GM21825 (cell line): Measurements from ENCODE around the gene POLDIP3.

Source experiments
- ATAC-seq: cut with Tn5 transposase; IDR thresholded peaks from one replicate; pipeline ENCODE4 v1.9.1; 2021; ENCODE audit warnings: mild to moderate bottlenecking, moderate library complexity; ENCODE audit not compliant: unreplicated experiment

Gene POLDIP3

GRCh38 chr22:42614312-42615091 is at the start of gene POLDIP3:
POLDIP3 (minus strand) TSS chr22:42614883; CDS start chr22:42614857, 26 bp downstream.
- peak; percentile 64 for ATAC-seq

- ATAC-seq = no peak
These were observed 47.5 kb upstream of the POLDIP3 start for GRCh38 chr22:42661985-42662831.

GRCh38 chr22:42656578-42656977 is 41.9 kb upstream of the POLDIP3 start:
- ATAC-seq = no peak

- ATAC-seq = no peak
These were observed 41.0 kb upstream of the POLDIP3 start for GRCh38 chr22:42655693-42656092.

GRCh38 chr22:42654436-42655073 is 39.9 kb upstream of the POLDIP3 start:
- ATAC-seq = no peak

- no peak for ATAC-seq
These were observed 39.3 kb upstream of the POLDIP3 start for GRCh38 chr22:42653999-42654398.

GRCh38 chr22:42651134-42651533 is 36.5 kb upstream of the POLDIP3 start:
- ATAC-seq = no peak

GRCh38 chr22:42649246-42650099 is 34.8 kb upstream of the POLDIP3 start, which contains the start of gene CYB5R3:
CYB5R3 (minus strand) TSS chr22:42649392; CDS start chr22:42649315, 77 bp downstream.
- peak; percentile 64 for ATAC-seq

- peak; percentile 41 for ATAC-seq
These were observed 33.9 kb upstream of the POLDIP3 start for GRCh38 chr22:42648368-42649245.

- ATAC-seq = no peak
These were observed 33.3 kb upstream of the POLDIP3 start for GRCh38 chr22:42648017-42648367.

GRCh38 chr22:42646569-42647525 is 32.2 kb upstream of the POLDIP3 start:
- no peak for ATAC-seq

- ATAC-seq = no peak
These were observed 31.4 kb upstream of the POLDIP3 start for GRCh38 chr22:42645938-42646568.

- no peak for ATAC-seq
These were observed 30.8 kb upstream of the POLDIP3 start for GRCh38 chr22:42645341-42645937.

GRCh38 chr22:42644422-42645340 is 30.0 kb upstream of the POLDIP3 start:
- no peak for ATAC-seq

GRCh38 chr22:42643634-42644421 is 29.1 kb upstream of the POLDIP3 start:
- no peak for ATAC-seq
